ENCODE data around the gene NUAK1. TPM values are rescaled to one million over a fixed set of nuclear protein-coding genes. Genes with fewer than 3 reads are reported as not detected.

The NUAK1 gene
- total RNA-seq, 1 experiment from 2014 or later: 1.3 TPM

GRCh38 chr12:106098691-106099200 lies 40.0 kb downstream of the NUAK1 start:
- peak; percentile 42 for DNase-seq (ENCODE audit: low spot score)
- H3K27ac ChIP-seq (ENCODE audit: low read depth, low read length, poor library complexity, severe bottlenecking): no peak overlapping the region
- H3K27me3 ChIP-seq (replicated peaks; ENCODE audit: insufficient read depth, low read depth, low read length, poor library complexity): no peaks in the 10 kb centered on the region
- no peaks in the 10 kb centered on the region for H3K9me3 ChIP-seq (ENCODE audit: low read depth, low read length, poor library complexity, severe bottlenecking)
- H3K4me1 ChIP-seq (ENCODE audit: insufficient read depth, low read length, poor library complexity, severe bottlenecking): peaks cover 4% of the 10 kb centered on the region
- CTCF ChIA-PET: no interaction called here
- H3K4me3 ChIP-seq (ENCODE audit: low read depth, low read length, poor library complexity, severe bottlenecking): no peak overlapping the region
- TF ChIP-seq, protein P1, sequence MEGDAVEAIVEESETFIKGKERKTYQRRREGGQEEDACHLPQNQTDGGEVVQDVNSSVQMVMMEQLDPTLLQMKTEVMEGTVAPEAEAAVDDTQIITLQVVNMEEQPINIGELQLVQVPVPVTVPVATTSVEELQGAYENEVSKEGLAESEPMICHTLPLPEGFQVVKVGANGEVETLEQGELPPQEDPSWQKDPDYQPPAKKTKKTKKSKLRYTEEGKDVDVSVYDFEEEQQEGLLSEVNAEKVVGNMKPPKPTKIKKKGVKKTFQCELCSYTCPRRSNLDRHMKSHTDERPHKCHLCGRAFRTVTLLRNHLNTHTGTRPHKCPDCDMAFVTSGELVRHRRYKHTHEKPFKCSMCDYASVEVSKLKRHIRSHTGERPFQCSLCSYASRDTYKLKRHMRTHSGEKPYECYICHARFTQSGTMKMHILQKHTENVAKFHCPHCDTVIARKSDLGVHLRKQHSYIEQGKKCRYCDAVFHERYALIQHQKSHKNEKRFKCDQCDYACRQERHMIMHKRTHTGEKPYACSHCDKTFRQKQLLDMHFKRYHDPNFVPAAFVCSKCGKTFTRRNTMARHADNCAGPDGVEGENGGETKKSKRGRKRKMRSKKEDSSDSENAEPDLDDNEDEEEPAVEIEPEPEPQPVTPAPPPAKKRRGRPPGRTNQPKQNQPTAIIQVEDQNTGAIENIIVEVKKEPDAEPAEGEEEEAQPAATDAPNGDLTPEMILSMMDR (conservative IDR thresholded peaks at IDR 0.05; ENCODE audit: low read depth, low read length): no peak
- TF ChIP-seq EZH2 (IDR thresholded peaks at IDR 0.05; ENCODE audit: borderline replicate concordance, low read depth, low read length, poor library complexity, severe bottlenecking): no peak
- no TSS peak for BruUV-seq (replicated peaks)
- POLR2A ChIA-PET (ENCODE audit: low non-redundant PET): no interaction called here
- no peaks in the 10 kb centered on the region for H3K36me3 ChIP-seq (ENCODE audit: insufficient read depth, low read length, poor library complexity, severe bottlenecking)
- intact Hi-C loops (cut with micrococcal nuclease; ENCODE audit: unreplicated experiment): no loop called here

- no peak overlapping the region for H3K27ac ChIP-seq (ENCODE audit: low read depth, low read length, poor library complexity, severe bottlenecking)
- no peaks in the 10 kb centered on the region for H3K27me3 ChIP-seq (replicated peaks; ENCODE audit: insufficient read depth, low read depth, low read length, poor library complexity)
- H3K9me3 ChIP-seq (ENCODE audit: low read depth, low read length, poor library complexity, severe bottlenecking): no peaks in the 10 kb centered on the region
- peaks cover 4% of the 10 kb centered on the region for H3K4me1 ChIP-seq (ENCODE audit: insufficient read depth, low read length, poor library complexity, severe bottlenecking)
- CTCF ChIA-PET: no interaction called here
- BruUV-seq (replicated peaks): no TSS peak
- POLR2A ChIA-PET (ENCODE audit: low non-redundant PET): no interaction called here
- no peak overlapping the region for H3K4me3 ChIP-seq (ENCODE audit: low read depth, low read length, poor library complexity, severe bottlenecking)
- H3K36me3 ChIP-seq (ENCODE audit: insufficient read depth, low read length, poor library complexity, severe bottlenecking): no peaks in the 10 kb centered on the region
- intact Hi-C loops (cut with micrococcal nuclease; ENCODE audit: unreplicated experiment): no loop called here
- TF ChIP-seq, protein P1 (conservative IDR thresholded peaks at IDR 0.05; ENCODE audit: low read depth, low read length): no peak
- TF ChIP-seq EZH2 (IDR thresholded peaks at IDR 0.05; ENCODE audit: borderline replicate concordance, low read depth, low read length, poor library complexity, severe bottlenecking): no peak
- no peak for DNase-seq (ENCODE audit: low spot score)
Observed at GRCh38 chr12:106097011-106097410, 41.7 kb downstream of the NUAK1 start.

DNA sequence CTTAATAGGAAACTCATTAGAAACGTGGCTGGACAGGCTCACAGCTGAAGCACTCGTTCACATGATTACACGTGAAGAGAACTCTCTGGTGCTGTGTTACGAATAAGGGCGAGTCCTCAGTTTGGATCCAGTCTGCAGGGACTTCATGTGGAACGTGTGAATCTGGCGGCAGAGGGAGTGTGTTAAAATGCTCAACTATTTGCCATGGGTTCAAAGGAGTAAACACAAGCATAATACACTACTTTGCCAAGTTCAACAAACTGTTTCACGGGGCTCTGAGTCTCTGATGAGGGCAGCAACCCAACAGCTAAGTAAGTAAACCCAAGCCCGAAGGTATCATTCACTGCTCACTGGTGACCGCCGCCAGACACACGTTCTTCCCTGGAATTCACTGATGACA lies 42.4 kb downstream of the NUAK1 start:
- peaks cover 4% of the 10 kb centered on the region for H3K4me1 ChIP-seq (ENCODE audit: insufficient read depth, low read length, poor library complexity, severe bottlenecking)
- no peak overlapping the region for H3K4me3 ChIP-seq (ENCODE audit: low read depth, low read length, poor library complexity, severe bottlenecking)
- no peaks in the 10 kb centered on the region for H3K36me3 ChIP-seq (ENCODE audit: insufficient read depth, low read length, poor library complexity, severe bottlenecking)
- TF ChIP-seq, protein P1 (conservative IDR thresholded peaks at IDR 0.05; ENCODE audit: low read depth, low read length): no peak
- TF ChIP-seq EZH2 (IDR thresholded peaks at IDR 0.05; ENCODE audit: borderline replicate concordance, low read depth, low read length, poor library complexity, severe bottlenecking): no peak
- ChIA-PET POLR2A (ENCODE audit: low non-redundant PET) (no interaction called here), CTCF (no interaction called here)
- H3K27me3 ChIP-seq (replicated peaks; ENCODE audit: insufficient read depth, low read depth, low read length, poor library complexity): no peaks in the 10 kb centered on the region
- H3K9me3 ChIP-seq (ENCODE audit: low read depth, low read length, poor library complexity, severe bottlenecking): no peaks in the 10 kb centered on the region
- no peak overlapping the region for H3K27ac ChIP-seq (ENCODE audit: low read depth, low read length, poor library complexity, severe bottlenecking)
- no peak for DNase-seq (ENCODE audit: low spot score)
- no TSS peak for BruUV-seq (replicated peaks)
- intact Hi-C loops (cut with micrococcal nuclease; ENCODE audit: unreplicated experiment): no loop called here
